GM23248 (cell line): Measurements from ENCODE around the gene NFIC. TPM values are rescaled to one million over a fixed set of nuclear protein-coding genes. Genes with fewer than 3 reads are reported as not detected.
A peak's percentile ranks its signal among the peaks of the same experiment; 100 is the strongest.

Experiments used
- DNase-seq: peaks from one replicate; pipeline ENCODE4 v3.0.0-alpha.2; 2015
- H2AFZ ChIP-seq: fragments of 200-600 bp; sonication (generic); 2 replicates; pipeline ENCODE4 v1.6.1; 2016; ENCODE audit warnings: antibody characterized with exemption
- H3F3A ChIP-seq: fragments of 200-600 bp; sonication (generic); 2 replicates; pipeline ENCODE4 v1.6.1; 2016; ENCODE audit warnings: mild to moderate bottlenecking, antibody characterized with exemption, mixed run types; ENCODE audit not compliant: insufficient read depth
- H3K27ac ChIP-seq: fragments of 200-600 bp; sonication (generic); 2 replicates; pipeline ENCODE4 v1.5.1; 2016; ENCODE audit warnings: mild to moderate bottlenecking
- H3K27me3 ChIP-seq: fragments of 200-600 bp; sonication (generic); replicated peaks from 2 replicates; pipeline ENCODE4 v1.6.1; 2016; ENCODE audit warnings: mild to moderate bottlenecking; ENCODE audit not compliant: insufficient read depth
- H3K36me3 ChIP-seq: fragments of 200-600 bp; sonication (generic); 2 replicates; pipeline ENCODE4 v1.6.1; 2016; ENCODE audit warnings: low read depth, mild to moderate bottlenecking
- H3K4me1 ChIP-seq: fragments of 200-600 bp; sonication (generic); 2 replicates; pipeline ENCODE4 v1.6.1; 2016; ENCODE audit warnings: mild to moderate bottlenecking; ENCODE audit not compliant: insufficient read depth
- H3K4me2 ChIP-seq: fragments of 200-600 bp; sonication (generic); one replicate; pipeline ENCODE4 v1.6.1; 2016; ENCODE audit warnings: mild to moderate bottlenecking; ENCODE audit not compliant: unreplicated experiment
- H3K4me3 ChIP-seq: fragments of 200-600 bp; sonication (generic); 2 replicates; pipeline ENCODE4 v1.5.1; 2016; ENCODE audit warnings: mild to moderate bottlenecking
- H3K79me2 ChIP-seq: fragments of 200-600 bp; sonication (generic); 2 replicates; pipeline ENCODE4 v1.6.1; 2016; ENCODE audit warnings: mild to moderate bottlenecking; ENCODE audit not compliant: insufficient read depth
- H3K9ac ChIP-seq: fragments of 200-600 bp; sonication (generic); 2 replicates; pipeline ENCODE4 v1.6.1; 2016; ENCODE audit warnings: mild to moderate bottlenecking
- H3K9me2 ChIP-seq: fragments of 200-600 bp; sonication (generic); 2 replicates; pipeline ENCODE4 v1.6.1; 2016; ENCODE audit warnings: mixed run types, mild to moderate bottlenecking, moderate library complexity; ENCODE audit not compliant: insufficient read depth
- H3K9me3 ChIP-seq: fragments of 200-600 bp; sonication (generic); one replicate; pipeline ENCODE4 v1.6.1; 2017; ENCODE audit warnings: low read depth
- H4K20me1 ChIP-seq: fragments of 200-600 bp; sonication (generic); 2 replicates; pipeline ENCODE4 v1.6.0; 2016; ENCODE audit not compliant: insufficient read depth
- EZH2 ChIP-seq: fragments of 200-600 bp; sonication (generic); IDR thresholded peaks from 2 replicates; pipeline ENCODE4 v1.6.1; 2018; ENCODE audit warnings: antibody characterized with exemption, mild to moderate bottlenecking; ENCODE audit not compliant: insufficient read depth, poor library complexity, severe bottlenecking
- EZH2phosphoT487 ChIP-seq: fragments of 200-600 bp; sonication (generic); IDR thresholded peaks from 2 replicates; pipeline ENCODE4 v1.6.1; 2018; ENCODE audit warnings: antibody characterized with exemption, moderate library complexity, mild to moderate bottlenecking, low read depth; ENCODE audit not compliant: insufficient read depth
- WGBS, 2 experiments: methylation state at CpG; one replicate each; pipeline ENCODE4 v1.1.6; 2015 to 2017; ENCODE audit warnings: low lambda C conversion rate in 2 of 2, low coverage in 1 of 2; ENCODE audit errors: missing lambda C conversion rate in 2 of 2; 5-methylcytosine and 5-hydroxymethylcytosine counted together
- in situ Hi-C: fragments of 300-500 bp; cut with MboI; formaldehyde crosslinking; loops from 2 replicates; pipeline ENCODE4 v1.15.0; 2020
- polyA plus RNA-seq: library from polyadenylated mRNA; unstranded; fragments of >200 nt; fragmentation: Nextera tagmentation; extraction: Ambion mirVana; gene quantifications from 2 replicates; pipeline ENCODE4 v1.2.1, GENCODE V29; 2016
- total RNA-seq: library from RNA; depleted of rRNA; stranded (reverse); fragments of >200 nt; shearing (Covaris generic); gene quantifications from 2 replicates; pipeline ENCODE4 v1.2.3, GENCODE V29; 2014

Gene NFIC
- total and polyA plus RNA-seq, 2 experiments from 2014 or later, result 50.4 to 108 TPM

DNA sequence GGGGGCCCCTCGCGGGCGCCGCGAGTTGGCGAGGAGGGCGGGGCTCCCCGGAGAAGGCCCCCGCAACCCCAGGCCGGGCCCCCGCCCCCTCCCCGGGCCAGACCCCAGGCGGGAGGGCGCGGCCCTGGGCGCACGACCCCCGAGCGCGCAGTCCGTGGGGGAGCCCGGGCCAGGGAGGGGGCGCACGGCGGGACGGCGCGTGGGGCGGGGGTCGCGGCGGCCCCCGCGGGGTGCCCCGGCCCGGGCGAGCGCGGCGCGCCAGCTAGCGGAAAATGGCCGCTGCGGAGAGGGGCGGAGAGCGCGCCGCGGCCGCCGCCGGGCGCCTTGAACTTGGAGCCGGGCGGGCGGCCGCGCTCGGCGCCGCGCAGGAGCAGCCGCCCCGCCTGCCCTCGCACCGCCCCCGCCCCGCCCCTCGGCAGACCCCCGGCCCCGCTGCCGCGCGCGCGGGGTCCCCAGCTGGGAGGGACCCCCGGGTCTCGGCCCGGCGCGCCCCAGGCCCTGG lies 6.4 kb upstream of the NFIC start:
- H3K4me1 ChIP-seq, result no peaks in the 10 kb centered on the region
- H3K4me3 ChIP-seq, result peak overlapping the region; percentile 99
- in situ Hi-C loops, result no loop called here
- no peaks in the 10 kb centered on the region for H3K9me2 ChIP-seq
- H2AFZ ChIP-seq, result peak overlapping the region; percentile 62; the same call in 1 of the 2 replicates
- H3K27me3 ChIP-seq, result no peaks in the 10 kb centered on the region
- peak overlapping the region; percentile 94 for H3K9ac ChIP-seq
- no peaks in the 10 kb centered on the region for H3K9me3 ChIP-seq
- peak overlapping the region; percentile 50 for H3K27ac ChIP-seq
- DNase-seq, result peak; percentile 80
- 2 to 13% methylated on average over 4 to 33 of the region's 81 CpGs for WGBS, 2 experiments
- H3K36me3 ChIP-seq, result no peaks in the 10 kb centered on the region
- H3K79me2 ChIP-seq, result peaks cover 45% of the 10 kb centered on the region
- peaks cover 15% of the 10 kb centered on the region; the same call in 1 of the 2 replicates for H3F3A ChIP-seq
- TF ChIP-seq EZH2, result no peak
- TF ChIP-seq EZH2phosphoT487, result no peak
- no peaks in the 10 kb centered on the region for H4K20me1 ChIP-seq
- H3K4me2 ChIP-seq, result no peak overlapping the region

- H3K9ac ChIP-seq, result peak overlapping the region; percentile 80
- H4K20me1 ChIP-seq, result no peaks in the 10 kb centered on the region
- H3K4me2 ChIP-seq, result peak overlapping the region; percentile 96
- H2AFZ ChIP-seq, result peak overlapping the region; percentile 62
- no peaks in the 10 kb centered on the region for H3K36me3 ChIP-seq
- 1 to 2% methylated on average over 66 to 68 of the region's 90 CpGs for WGBS, 2 experiments
- in situ Hi-C loops, result no loop called here
- H3F3A ChIP-seq, result peaks cover 19% of the 10 kb centered on the region; the same call in 1 of the 2 replicates
- DNase-seq, result peak; percentile 76
- no peaks in the 10 kb centered on the region for H3K9me3 ChIP-seq
- no peaks in the 10 kb centered on the region for H3K27me3 ChIP-seq
- H3K79me2 ChIP-seq, result peaks cover 53% of the 10 kb centered on the region
- peaks cover 7% of the 10 kb centered on the region for H3K4me1 ChIP-seq
- TF ChIP-seq EZH2phosphoT487, result no peak
- TF ChIP-seq EZH2, result no peak
- peak overlapping the region; percentile 41 for H3K27ac ChIP-seq
- no peaks in the 10 kb centered on the region for H3K9me2 ChIP-seq
- H3K4me3 ChIP-seq, result peak overlapping the region; percentile 99
These were observed 5.7 kb upstream of the NFIC start for GRCh38 chr19:3360421-3361383.

DNA sequence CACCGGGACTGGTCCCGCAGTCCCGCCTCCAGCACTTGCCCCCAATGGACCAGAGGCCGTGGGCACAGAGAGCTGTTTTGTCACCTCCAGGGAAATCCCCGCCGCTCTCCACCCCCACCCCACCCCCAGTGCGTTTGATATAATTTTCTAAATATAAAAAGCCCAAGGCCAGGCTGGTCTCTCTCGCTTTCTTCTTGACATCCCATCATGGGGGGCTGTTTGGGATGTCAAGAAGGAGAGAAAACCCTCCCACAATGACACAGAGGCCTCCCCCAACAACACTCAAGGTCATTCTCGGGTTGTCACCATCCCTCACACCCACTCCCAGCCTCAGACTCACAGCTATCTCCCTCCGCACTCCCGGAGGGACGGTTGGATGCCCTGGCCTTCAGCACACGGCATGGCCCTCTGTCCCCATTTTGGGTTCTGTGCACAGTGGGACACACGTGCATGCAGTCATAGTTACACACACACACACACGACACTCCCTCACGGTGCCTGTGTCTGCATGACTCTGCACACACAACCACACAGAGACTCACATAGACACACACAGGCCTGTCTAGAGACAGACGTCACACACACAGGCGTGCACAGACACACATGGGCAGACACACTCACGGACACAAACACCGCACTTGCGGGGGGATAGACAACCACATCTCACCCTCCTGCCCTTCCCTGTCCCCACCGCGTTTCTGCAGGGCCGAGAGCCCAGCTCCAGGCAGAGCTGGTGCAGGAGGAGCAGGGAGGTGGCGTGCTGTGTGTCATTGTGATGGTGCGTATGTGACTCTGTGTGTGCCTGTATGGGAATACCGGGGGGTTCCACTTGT lies 4.8 kb upstream of the NFIC start:
- Histone ChIP-seq H3K9me2 (no peaks in the 10 kb centered on the region), H3K4me2 (peak overlapping the region; percentile 96), H3K79me2 (peaks cover 55% of the 10 kb centered on the region), H4K20me1 (no peaks in the 10 kb centered on the region), H3K4me3 (peak overlapping the region; percentile 99), H3K9me3 (no peaks in the 10 kb centered on the region), H3K4me1 (peaks cover 8% of the 10 kb centered on the region), H3F3A (peaks cover 19% of the 10 kb centered on the region; the same call in 1 of the 2 replicates), H3K36me3 (no peaks in the 10 kb centered on the region), H3K9ac (peak overlapping the region; percentile 80; the same call in 1 of the 2 replicates), H2AFZ (no peak overlapping the region), H3K27me3 (no peaks in the 10 kb centered on the region), H3K27ac (no peak overlapping the region)
- in situ Hi-C loops, result no loop called here
- 33 to 39% methylated on average over 20 to 27 of the region's 27 CpGs for WGBS, 2 experiments
- TF ChIP-seq EZH2phosphoT487 (no peak), EZH2 (no peak)
- no peak for DNase-seq
